ENCODE measurements around the gene WDR64. TPM values are rescaled to one million over a fixed set of nuclear protein-coding genes. Genes with fewer than 3 reads are reported as not detected.
A peak's percentile ranks its signal among the peaks of the same experiment; 100 is the strongest.

Gene WDR64
- total RNA-seq, 2 donors from 2014 or later, result not detected

DNA sequence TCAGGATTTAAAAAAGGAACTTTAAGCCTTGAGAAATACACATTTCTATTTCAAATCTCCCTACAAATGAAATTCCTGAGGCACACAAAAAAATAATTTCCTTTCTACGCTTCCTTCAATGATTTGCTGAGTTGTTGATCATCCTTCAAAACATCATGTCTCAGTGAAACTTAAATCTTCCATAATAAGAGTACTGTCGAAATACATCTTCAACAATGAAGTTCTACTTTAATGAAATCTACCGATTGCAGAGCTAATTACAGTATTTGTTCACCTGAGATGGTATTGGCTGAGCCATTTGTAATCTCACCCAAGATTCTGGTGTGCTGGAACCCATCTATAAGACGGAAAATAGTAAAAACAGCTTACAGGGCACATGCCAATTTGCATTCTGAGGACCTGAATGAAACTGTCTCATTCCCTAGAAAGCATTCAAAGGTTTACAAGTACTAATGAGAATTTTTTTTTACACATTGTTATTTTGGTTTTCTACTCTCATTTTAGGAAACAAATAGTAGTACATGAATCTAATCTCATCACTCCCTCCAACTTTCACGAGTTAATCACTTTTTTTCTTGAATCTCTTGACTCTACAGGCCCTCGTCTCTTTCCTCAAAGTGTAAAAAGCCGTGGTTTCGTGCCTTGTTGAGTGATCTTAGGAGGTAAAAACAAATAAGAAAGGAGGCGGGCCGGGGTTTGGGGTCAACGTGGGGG is 13.0 kb upstream of the WDR64 start:
- H3K4me3 ChIP-seq (ENCODE audit: low read length), result peak overlapping the region; percentile 83
- Mint-ChIP-seq H3K27ac (peak overlapping the region; percentile 75), H3K36me3 (ENCODE audit: low read depth) (peaks cover 21% of the 10 kb centered on the region), H3K4me1 (peaks cover 18% of the 10 kb centered on the region), H3K4me3 (peak overlapping the region; percentile 72), H3K9me3 (peaks cover 22% of the 10 kb centered on the region), H3K27me3 (ENCODE audit: insufficient read depth) (peaks cover 47% of the 10 kb centered on the region)
- no peaks in the 10 kb centered on the region for H3K36me3 ChIP-seq (ENCODE audit: control insufficient read depth, insufficient read depth, low read length)
- H3K9me3 ChIP-seq (ENCODE audit: control insufficient read depth, low read length), result peaks cover 22% of the 10 kb centered on the region
- TF ChIP-seq, protein P1, sequence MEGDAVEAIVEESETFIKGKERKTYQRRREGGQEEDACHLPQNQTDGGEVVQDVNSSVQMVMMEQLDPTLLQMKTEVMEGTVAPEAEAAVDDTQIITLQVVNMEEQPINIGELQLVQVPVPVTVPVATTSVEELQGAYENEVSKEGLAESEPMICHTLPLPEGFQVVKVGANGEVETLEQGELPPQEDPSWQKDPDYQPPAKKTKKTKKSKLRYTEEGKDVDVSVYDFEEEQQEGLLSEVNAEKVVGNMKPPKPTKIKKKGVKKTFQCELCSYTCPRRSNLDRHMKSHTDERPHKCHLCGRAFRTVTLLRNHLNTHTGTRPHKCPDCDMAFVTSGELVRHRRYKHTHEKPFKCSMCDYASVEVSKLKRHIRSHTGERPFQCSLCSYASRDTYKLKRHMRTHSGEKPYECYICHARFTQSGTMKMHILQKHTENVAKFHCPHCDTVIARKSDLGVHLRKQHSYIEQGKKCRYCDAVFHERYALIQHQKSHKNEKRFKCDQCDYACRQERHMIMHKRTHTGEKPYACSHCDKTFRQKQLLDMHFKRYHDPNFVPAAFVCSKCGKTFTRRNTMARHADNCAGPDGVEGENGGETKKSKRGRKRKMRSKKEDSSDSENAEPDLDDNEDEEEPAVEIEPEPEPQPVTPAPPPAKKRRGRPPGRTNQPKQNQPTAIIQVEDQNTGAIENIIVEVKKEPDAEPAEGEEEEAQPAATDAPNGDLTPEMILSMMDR (conservative IDR thresholded peaks at IDR 0.05), result no peak
- no peak overlapping the region for H3K27ac ChIP-seq (ENCODE audit: low read depth, low read length)
- DNase-seq, result no peak
- H3K4me1 ChIP-seq (ENCODE audit: control insufficient read depth, insufficient read depth, low read length), result no peaks in the 10 kb centered on the region
- H3K9ac ChIP-seq (ENCODE audit: extremely low read depth, low read length, poor library complexity, severe bottlenecking), result peak overlapping the region; percentile 6
- H3K27me3 ChIP-seq (ENCODE audit: control insufficient read depth, insufficient read depth, low read length, poor library complexity, severe bottlenecking), result peaks cover 54% of the 10 kb centered on the region
- 14 to 17% methylated on average over 6 to 11 of the region's 11 CpGs for WGBS, 2 experiments (ENCODE audit: insufficient coverage in 1 of 2, insufficient read length in 1 of 2)

DNA sequence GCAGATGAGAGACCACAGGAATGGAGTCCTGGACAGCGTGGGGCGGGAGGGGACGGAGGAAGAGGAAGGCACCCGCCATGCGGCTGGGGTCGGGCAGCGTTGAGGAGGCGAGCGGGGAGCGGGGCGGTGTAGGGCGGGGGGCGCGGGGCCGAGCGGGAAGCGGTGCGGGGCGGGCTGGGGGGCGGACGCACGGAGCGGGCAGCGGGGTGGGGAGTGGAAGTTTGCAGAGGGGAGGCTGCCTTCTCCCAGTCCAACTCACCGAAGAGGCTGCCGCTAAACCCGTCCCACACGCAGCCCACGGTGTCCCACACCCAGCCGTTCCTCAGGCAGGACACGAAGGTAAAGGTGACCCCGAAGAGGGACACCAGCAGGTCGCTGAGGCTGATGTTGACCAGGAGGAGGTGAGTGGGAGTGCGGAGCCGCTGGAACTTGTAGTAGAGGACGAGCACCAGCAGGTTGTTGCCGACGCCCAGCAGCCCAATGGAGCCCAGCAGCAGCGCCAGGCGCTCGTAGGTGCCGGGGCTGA is 12.4 kb upstream of the WDR64 start:
- H3K27me3 ChIP-seq (ENCODE audit: control insufficient read depth, insufficient read depth, low read length, poor library complexity, severe bottlenecking), result peaks cover 47% of the 10 kb centered on the region
- H3K9ac ChIP-seq (ENCODE audit: extremely low read depth, low read length, poor library complexity, severe bottlenecking), result peak overlapping the region; percentile 55
- Mint-ChIP-seq H3K27ac (peak overlapping the region; percentile 75), H3K9me3 (peaks cover 22% of the 10 kb centered on the region), H3K27me3 (ENCODE audit: insufficient read depth) (peaks cover 41% of the 10 kb centered on the region), H3K36me3 (ENCODE audit: low read depth) (peaks cover 15% of the 10 kb centered on the region), H3K4me1 (peaks cover 18% of the 10 kb centered on the region), H3K4me3 (peak overlapping the region; percentile 72)
- TF ChIP-seq, protein P1 (conservative IDR thresholded peaks at IDR 0.05), result peak; percentile 48
- peaks cover 22% of the 10 kb centered on the region for H3K9me3 ChIP-seq (ENCODE audit: control insufficient read depth, low read length)
- H3K27ac ChIP-seq (ENCODE audit: low read depth, low read length), result peak overlapping the region; percentile 77
- H3K4me3 ChIP-seq (ENCODE audit: low read length), result peak overlapping the region; percentile 83
- WGBS, 2 experiments (ENCODE audit: insufficient coverage in 1 of 2, insufficient read length in 1 of 2), result 0% methylated on average over 8 to 31 of the region's 42 CpGs
- peak; percentile 84 for DNase-seq
- H3K4me1 ChIP-seq (ENCODE audit: control insufficient read depth, insufficient read depth, low read length), result no peaks in the 10 kb centered on the region
- H3K36me3 ChIP-seq (ENCODE audit: control insufficient read depth, insufficient read depth, low read length), result no peaks in the 10 kb centered on the region

DNA sequence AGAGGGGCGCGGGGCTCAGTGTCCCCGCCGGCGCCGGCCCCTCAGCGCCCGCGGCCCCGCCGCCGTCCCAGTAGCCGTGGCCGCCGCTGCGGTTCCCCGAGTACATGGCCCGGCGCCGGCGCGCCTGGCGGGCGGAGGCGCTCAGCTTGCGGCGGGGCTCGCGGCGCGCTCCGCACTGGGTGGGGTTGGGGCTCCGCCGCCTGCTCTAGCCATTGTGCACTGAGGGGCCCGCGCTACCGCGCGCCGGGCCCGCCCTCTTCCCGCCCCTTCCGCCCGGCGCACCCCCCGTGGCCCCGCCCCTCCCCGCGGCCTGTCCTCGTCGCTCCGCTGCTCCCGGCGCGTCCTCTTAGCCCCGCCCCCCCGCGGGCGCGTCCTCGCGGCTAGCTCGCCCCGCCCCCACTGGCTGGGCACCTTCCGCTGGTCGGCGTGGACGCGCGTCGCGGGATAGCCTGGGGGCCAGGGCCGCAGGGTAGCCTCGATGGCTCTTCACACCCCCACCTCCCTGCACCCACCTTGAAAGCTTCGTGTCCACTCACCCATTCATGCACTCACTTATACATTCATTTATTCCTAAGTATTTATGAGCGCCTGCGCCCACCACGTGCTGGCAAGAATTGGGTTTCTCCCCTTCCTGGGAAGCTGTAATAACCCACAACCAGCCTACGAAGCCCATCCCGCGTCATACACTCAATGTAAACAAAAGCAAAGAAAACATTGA is 11.8 kb upstream of the WDR64 start, which contains the start of the genes CHML and OPN3:
Gene CHML, minus strand, starts transcription at position 221 of the 718 bp plus-strand sequence. CDS start 4,603 bp downstream, outside the sequence.
Gene OPN3, minus strand, starts transcription at position 221 of the 718 bp plus-strand sequence. Its CDS starts 115 bp downstream, at position 106.
- Histone ChIP-seq H3K4me1 (ENCODE audit: control insufficient read depth, insufficient read depth, low read length) (no peaks in the 10 kb centered on the region), H3K4me3 (ENCODE audit: low read length) (peak within 1 kb of the TSS; percentile 83), H3K9me3 (ENCODE audit: control insufficient read depth, low read length) (peaks cover 22% of the 10 kb centered on the region), H3K27ac (ENCODE audit: low read depth, low read length) (peak within 1 kb of the TSS; percentile 77), H3K27me3 (ENCODE audit: control insufficient read depth, insufficient read depth, low read length, poor library complexity, severe bottlenecking) (peaks cover 41% of the 10 kb centered on the region), H3K9ac (ENCODE audit: extremely low read depth, low read length, poor library complexity, severe bottlenecking) (peak within 1 kb of the TSS; percentile 55), H3K36me3 (ENCODE audit: control insufficient read depth, insufficient read depth, low read length) (no peaks in the 10 kb centered on the region)
- 1 to 7% methylated on average over 17 to 81 of the region's 81 CpGs for WGBS, 2 experiments (ENCODE audit: insufficient coverage in 1 of 2, insufficient read length in 1 of 2)
- Mint-ChIP-seq H3K4me3 (peak within 1 kb of the TSS; percentile 72), H3K27me3 (ENCODE audit: insufficient read depth) (peaks cover 35% of the 10 kb centered on the region), H3K36me3 (ENCODE audit: low read depth) (peaks cover 9% of the 10 kb centered on the region), H3K4me1 (peaks cover 18% of the 10 kb centered on the region), H3K9me3 (peaks cover 22% of the 10 kb centered on the region), H3K27ac (peak within 1 kb of the TSS; percentile 75)
- TF ChIP-seq, protein P1 (conservative IDR thresholded peaks at IDR 0.05), result no peak
- peak; percentile 96 for DNase-seq
